Gastrocnemius medialis (tissue), 4 donors: ENCODE results near the gene NLGN4Y. TPM values are rescaled to one million over a fixed set of nuclear protein-coding genes. Genes with fewer than 3 reads are reported as not detected.

Source experiments
- ATAC-seq, 2 donors: fragments of 150-250 bp; one replicate each; pipeline ENCODE4 v1.9.1; 2016
- DNase-seq, 2 donors: peaks; one replicate each; pipeline ENCODE4 v3.0.0-alpha.2; 2019
- H3K27ac ChIP-seq, 4 donors: fragments of 200-600 bp; sonication (generic); 1 replicate in 1 of 4; 2 replicates in 3 of 4; pipeline ENCODE4 v1.5.1; 2016 to 2018; ENCODE audit warnings: mild to moderate bottlenecking in 2 of 4, moderate library complexity in 1 of 4
- H3K27me3 ChIP-seq, 3 donors: fragments of 200-600 bp; sonication (generic) in 2 of 3; 1 replicate in 1 of 3; 2 replicates in 2 of 3; pipeline versions ENCODE4 v1.5.1 to v1.6.0; 2016 to 2019; ENCODE audit warnings: mild to moderate bottlenecking in 1 of 3, moderate library complexity in 1 of 3
- H3K36me3 ChIP-seq, 2 donors: fragments of 200-600 bp; sonication (generic) in 1 of 2; one replicate each; pipeline ENCODE4 v1.5.1; 2017 to 2018
- H3K4me1 ChIP-seq, 2 donors: fragments of 200-600 bp; sonication (generic) in 1 of 2; one replicate each; pipeline ENCODE4 v1.5.1; 2016 to 2017; ENCODE audit warnings: mild to moderate bottlenecking in 2 of 2
- H3K4me3 ChIP-seq, 4 donors: fragments of 200-600 bp; sonication (generic) in 3 of 4; 1 replicate in 1 of 4; 2 replicates in 3 of 4; pipeline ENCODE4 v1.5.1; 2016 to 2019; ENCODE audit warnings: mild to moderate bottlenecking in 2 of 4
- H3K9me3 ChIP-seq, 3 donors: fragments of 200-600 bp; sonication (generic) in 2 of 3; 1 replicate in 1 of 3; 2 replicates in 2 of 3; pipeline ENCODE4 v1.5.1; 2016 to 2019
- CTCF ChIP-seq, 5 experiments: fragments of 450-650 bp in 3 of 5; fragments of 200-600 bp in 2 of 5; sonication (generic) in 2 of 5; IDR thresholded peaks in 4 of 5; conservative IDR thresholded peaks in 1 of 5; 1 replicate in 4 of 5; 2 replicates in 1 of 5; pipeline ENCODE4 v1.5.1; 2016 to 2019; ENCODE audit warnings: antibody characterized with exemption in 5 of 5, mild to moderate bottlenecking in 3 of 5, moderate library complexity in 3 of 5
- POLR2A ChIP-seq, 2 donors: fragments of 450-650 bp; IDR thresholded peaks; one replicate each; pipeline ENCODE4 v1.6.1; 2017; ENCODE audit warnings: antibody characterized with exemption in 2 of 2, mild to moderate bottlenecking in 2 of 2, moderate library complexity in 2 of 2
- in situ Hi-C, 4 donors: fragments of 200-750 bp; cut with MboI; loops; one replicate each; pipeline versions ENCODE4 v1.15.0 to v1.8.0; 2017; ENCODE audit warnings: low sequenced_read_pairs in 4 of 4
- intact Hi-C: fragments of 100-400 bp; cut with DNase I; formaldehyde crosslinking; loops from one replicate; pipeline ENCODE4 v1.15.1; 2023; ENCODE audit warnings: low total_unique reads
- total RNA-seq, 4 donors: library from RNA; depleted of rRNA; stranded (reverse); fragments of >200 nt; gene quantifications; one replicate each; pipeline versions ENCODE4 v1.1.0 to v1.2.3, GENCODE V29; 2016

Gene NLGN4Y
- total RNA-seq, 4 donors from 2014 or later, result 9.6 to 24.3 TPM; not detected in 2

GRCh38 chrY:14528361-14528760, 4.0 kb downstream of the NLGN4Y start:
- intact Hi-C loops (no loop called here), in situ Hi-C loops (no loop called here)
- no peak for DNase-seq
- no peaks in the 10 kb centered on the region for H3K9me3 ChIP-seq
- TF ChIP-seq CTCF (IDR thresholded peaks at IDR 0.05 in 4 of 5, conservative IDR thresholded peaks at IDR 0.05 in 1 of 5) (no peak), POLR2A (IDR thresholded peaks at IDR 0.05) (no peak)
- H3K27me3 ChIP-seq, result no peaks in the 10 kb centered on the region
- H3K4me1 ChIP-seq, result no peaks in the 10 kb centered on the region
- no peak overlapping the region for H3K27ac ChIP-seq
- no peak overlapping the region for H3K4me3 ChIP-seq
- ATAC-seq, result no peak
- H3K36me3 ChIP-seq, result no peaks in the 10 kb centered on the region

GRCh38 chrY:14536703-14537102, 12.4 kb downstream of the NLGN4Y start:
- DNase-seq (no peak), ATAC-seq (no peak)
- in situ Hi-C loops, result no loop called here

GRCh38 chrY:14543506-14543905, 19.2 kb downstream of the NLGN4Y start:
- ATAC-seq (no peak), DNase-seq (no peak)
- TF ChIP-seq POLR2A (IDR thresholded peaks at IDR 0.05) (no peak), CTCF (IDR thresholded peaks at IDR 0.05 in 4 of 5, conservative IDR thresholded peaks at IDR 0.05 in 1 of 5) (no peak)
- intact Hi-C loops, result no loop called here
- Histone ChIP-seq H3K27me3 (no peaks in the 10 kb centered on the region), H3K4me1 (no peaks in the 10 kb centered on the region), H3K9me3 (no peaks in the 10 kb centered on the region), H3K4me3 (no peak overlapping the region), H3K27ac (no peak overlapping the region), H3K36me3 (no peaks in the 10 kb centered on the region)
- in situ Hi-C loops, result no loop called here

More at GRCh38 chrY:14536703-14537102, 12.4 kb downstream of the NLGN4Y start:
- H3K36me3 ChIP-seq, result no peaks in the 10 kb centered on the region
- TF ChIP-seq CTCF (IDR thresholded peaks at IDR 0.05 in 4 of 5, conservative IDR thresholded peaks at IDR 0.05 in 1 of 5), result no peak
- no peak for TF ChIP-seq POLR2A (IDR thresholded peaks at IDR 0.05)
- H3K27me3 ChIP-seq, result no peaks in the 10 kb centered on the region
- intact Hi-C loops, result no loop called here
- no peak overlapping the region for H3K4me3 ChIP-seq
- H3K9me3 ChIP-seq, result no peaks in the 10 kb centered on the region
- no peaks in the 10 kb centered on the region for H3K4me1 ChIP-seq
- H3K27ac ChIP-seq, result no peak overlapping the region

- intact Hi-C loops, result no loop called here
These were observed 57.0 kb downstream of the NLGN4Y start for GRCh38 chrY:14581294-14581693.

More at GRCh38 chrY:14581294-14581693, 57.0 kb downstream of the NLGN4Y start:
- Histone ChIP-seq H3K27me3 (no peaks in the 10 kb centered on the region), H3K4me3 (no peak overlapping the region), H3K4me1 (no peaks in the 10 kb centered on the region), H3K9me3 (no peaks in the 10 kb centered on the region), H3K36me3 (no peaks in the 10 kb centered on the region), H3K27ac (no peak overlapping the region)
- DNase-seq (no peak), ATAC-seq (no peak)
- in situ Hi-C loops, result no loop called here
- TF ChIP-seq CTCF (IDR thresholded peaks at IDR 0.05 in 4 of 5, conservative IDR thresholded peaks at IDR 0.05 in 1 of 5), result no peak
- TF ChIP-seq POLR2A (IDR thresholded peaks at IDR 0.05), result no peak
